Posterior cingulate gyrus (tissue), 11 donors: Measurements from ENCODE around the gene UBXN6.

Experiments used
- DNase-seq, 10 donors: peaks; one replicate each; pipeline versions ENCODE4 v3.0.0 to v3.0.0-alpha.2; 2020 to 2021; ENCODE audit warnings: mixed read lengths in 3 of 10
- intact Hi-C: fragments of 100-400 bp; cut with DNase I; formaldehyde crosslinking; loops from one replicate; pipeline ENCODE4 v1.15.1; 2023

Gene UBXN6

GRCh38 chr19:4493929-4494690 lies 36.5 kb upstream of the UBXN6 start:
- intact Hi-C loops, result no loop called here
- peak in 2 of 10 donors; percentile 83 to 93 for DNase-seq

GRCh38 chr19:4493104-4493928 lies 35.7 kb upstream of the UBXN6 start:
- DNase-seq, result peak in 2 of 10 donors; percentile 43 to 87
- intact Hi-C loops, result no loop called here

DNA sequence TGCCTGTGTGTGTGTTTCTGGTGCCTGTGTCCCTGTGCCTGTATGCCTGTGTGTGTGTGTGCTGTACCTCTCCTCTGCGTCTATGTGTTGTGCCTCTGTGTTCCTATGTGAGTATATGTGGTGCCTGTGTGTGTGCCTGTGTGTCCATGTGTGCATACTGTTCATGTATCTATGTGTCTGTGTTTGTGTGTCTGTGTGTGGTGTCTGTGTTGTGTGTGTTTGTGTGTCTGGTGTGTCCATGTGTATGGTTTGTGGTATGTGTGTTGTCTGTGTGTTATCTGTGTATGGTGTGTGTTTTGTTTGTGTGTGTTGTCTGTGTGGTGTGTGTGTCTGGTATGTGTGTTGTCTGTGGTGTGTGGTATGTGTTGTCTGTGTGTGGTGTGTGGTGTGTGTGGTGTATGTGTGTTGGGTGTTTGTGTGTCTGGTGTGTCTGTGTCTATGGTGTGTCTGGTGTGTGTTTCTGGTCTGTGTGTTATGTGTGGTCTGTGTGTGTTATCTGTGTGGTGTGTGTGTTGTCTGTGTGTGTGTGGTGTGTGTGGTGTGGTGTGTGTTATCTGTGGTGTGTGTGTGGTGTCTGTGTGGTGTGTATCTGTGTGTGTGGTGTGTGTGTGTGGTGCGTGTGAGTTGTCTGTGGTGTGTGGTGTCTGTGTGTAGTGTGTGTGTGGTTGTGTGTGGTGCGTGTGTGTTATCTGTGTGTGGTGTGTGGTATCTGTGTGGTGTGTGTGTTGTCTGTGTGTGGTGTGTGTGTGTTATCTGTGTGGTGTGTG lies 34.9 kb upstream of the UBXN6 start:
- DNase-seq, result no peak
- intact Hi-C loops, result no loop called here

- intact Hi-C loops, result no loop called here
- DNase-seq, result no peak
Measured at GRCh38 chr19:4491446-4491845, 33.9 kb upstream of the UBXN6 start.

GRCh38 chr19:4488496-4488895 lies 30.9 kb upstream of the UBXN6 start:
- DNase-seq, result no peak

GRCh38 chr19:4487572-4487971 lies 30.0 kb upstream of the UBXN6 start:
- intact Hi-C loops, result no loop called here
- no peak for DNase-seq

More at GRCh38 chr19:4488496-4488895, 30.9 kb upstream of the UBXN6 start:
- intact Hi-C loops, result no loop called here

GRCh38 chr19:4483385-4483784 lies 25.8 kb upstream of the UBXN6 start:
- intact Hi-C loops, result no loop called here
- DNase-seq, result no peak

DNA sequence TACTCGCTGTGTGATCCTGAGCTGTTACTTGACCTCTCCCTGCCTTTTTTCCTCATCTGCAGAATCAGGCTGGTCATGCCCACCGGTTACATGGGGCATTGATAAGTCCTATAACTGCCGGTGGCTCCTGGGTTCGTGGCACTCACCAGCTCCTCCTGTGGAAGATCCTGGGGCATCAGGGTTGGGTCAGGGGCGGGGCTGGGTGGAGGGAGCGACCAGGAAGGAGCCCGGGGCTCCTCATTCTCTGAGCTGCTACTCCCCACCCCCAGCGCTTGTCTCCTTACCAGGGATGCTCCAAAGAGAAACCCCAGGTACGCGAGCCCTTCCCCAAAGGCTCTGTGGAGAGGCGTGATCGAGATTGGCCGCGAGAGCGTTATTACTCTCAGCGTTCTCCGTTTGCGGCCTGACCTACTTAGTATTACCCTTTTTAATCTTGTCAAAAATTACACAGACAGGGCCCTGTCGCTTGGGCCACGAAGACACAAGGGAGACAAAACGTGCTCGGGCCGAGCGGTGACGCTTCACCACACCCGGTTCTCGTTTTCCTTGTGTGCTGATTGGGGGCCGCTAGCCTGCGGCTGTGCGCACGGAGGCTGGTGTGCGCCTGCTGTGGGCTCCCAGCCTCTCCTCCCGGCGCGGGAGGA lies 25.2 kb upstream of the UBXN6 start:
- DNase-seq, result no peak
- intact Hi-C loops, result no loop called here

GRCh38 chr19:4477034-4477801 lies 19.6 kb upstream of the UBXN6 start:
- intact Hi-C loops, result no loop called here
- DNase-seq, result peak in 1 of 10 donors; percentile 64

GRCh38 chr19:4474514-4475022 lies 17.0 kb upstream of the UBXN6 start:
- intact Hi-C loops, result loop anchor here (5.0 kb wide), 1 partner anchor 227 kb away; the partner anchor contains the start of gene YJU2
- DNase-seq, result peak; percentile 36 to 97 (median 78)

DNA sequence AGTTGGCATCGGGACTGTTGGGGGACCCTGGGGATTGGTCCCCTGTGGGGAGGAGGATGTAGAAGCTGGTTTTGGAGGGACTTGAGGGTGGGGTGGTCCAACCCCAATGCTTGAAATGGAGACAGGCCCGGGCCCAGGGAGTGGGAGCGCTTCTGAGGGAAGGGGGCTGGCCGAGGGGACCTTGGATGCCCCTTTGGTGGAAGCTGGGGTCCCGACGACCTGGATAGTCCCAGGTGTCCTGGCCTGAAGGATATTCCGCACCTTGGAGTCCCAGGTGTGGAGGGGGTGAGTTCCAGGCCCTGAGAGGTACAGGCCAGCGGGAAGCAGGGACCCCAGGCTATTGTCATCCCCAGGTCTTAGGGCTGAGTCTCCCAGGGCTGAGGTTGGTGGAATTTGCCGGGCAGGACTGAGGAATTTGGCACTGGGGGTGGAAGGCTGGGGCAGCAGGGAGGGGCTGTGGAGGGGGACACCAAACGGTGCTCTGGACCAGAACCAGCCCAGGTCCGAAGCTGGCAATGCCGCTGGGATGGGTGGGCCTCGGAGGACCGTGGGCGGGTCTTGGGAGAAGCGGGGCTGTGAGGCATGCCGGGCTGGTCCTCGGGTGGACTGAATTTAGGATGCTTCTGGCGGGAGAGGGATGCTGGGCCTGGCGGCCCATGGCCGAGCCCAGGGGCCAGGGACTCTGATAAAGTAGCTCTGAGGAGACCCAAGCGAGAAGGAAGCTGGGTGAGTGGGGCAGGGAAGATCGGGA lies 16.3 kb upstream of the UBXN6 start:
- DNase-seq, result no peak
- intact Hi-C loops, result loop anchor here (5.0 kb wide), 1 partner anchor 227 kb away; the partner anchor contains the start of gene YJU2

DNA sequence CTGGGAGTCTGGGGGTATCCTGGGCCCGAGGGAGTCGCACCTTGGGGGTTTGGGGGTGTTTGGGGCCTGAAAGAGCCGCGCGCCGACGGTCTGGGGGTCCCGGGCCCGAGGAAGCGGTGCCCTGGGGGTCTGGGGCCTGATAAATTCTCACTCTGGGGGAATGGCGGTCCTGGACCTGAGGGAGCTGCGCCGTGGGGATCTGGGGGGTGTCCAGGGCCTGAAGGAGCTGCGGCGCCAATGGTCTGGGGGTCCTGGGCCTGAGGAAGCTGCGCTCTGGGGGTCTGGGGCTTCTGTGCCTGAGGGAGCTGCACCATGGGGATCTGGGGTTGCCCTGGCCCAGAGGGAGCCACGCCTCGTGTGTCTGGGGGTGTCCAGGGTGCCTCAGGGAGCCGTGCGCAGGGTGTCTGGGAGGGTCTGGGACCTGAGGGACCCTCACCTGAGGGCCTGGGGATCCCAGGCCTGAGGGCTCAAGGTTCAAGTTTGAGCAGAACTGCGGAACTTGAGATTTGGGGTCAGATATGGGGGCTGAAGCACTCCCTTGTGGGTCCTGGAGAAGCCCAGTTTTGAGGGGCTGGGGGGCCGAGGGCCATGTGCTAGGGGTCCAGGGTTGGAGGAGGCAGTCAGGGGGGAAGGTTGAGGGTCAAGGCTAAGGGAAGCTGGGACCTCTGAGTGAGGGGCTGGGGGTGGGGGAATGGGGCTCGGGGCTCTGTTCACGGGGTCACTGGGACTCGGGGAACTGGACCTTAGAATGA lies 15.6 kb upstream of the UBXN6 start:
- intact Hi-C loops, result loop anchor here (5.0 kb wide), 1 partner anchor 226 kb away; the partner anchor contains the start of gene YJU2
- no peak for DNase-seq

- intact Hi-C loops, result loop anchor here (5.0 kb wide), 1 partner anchor 225 kb away; the partner anchor contains the start of gene YJU2
- DNase-seq, result no peak
Measured at GRCh38 chr19:4472174-4472974, 14.8 kb upstream of the UBXN6 start, which contains the start of gene HDGFL2. TSS of gene HDGFL2 (plus strand) at chr19:4472297. CDS start at chr19:4472351, 54 bp downstream.

DNA sequence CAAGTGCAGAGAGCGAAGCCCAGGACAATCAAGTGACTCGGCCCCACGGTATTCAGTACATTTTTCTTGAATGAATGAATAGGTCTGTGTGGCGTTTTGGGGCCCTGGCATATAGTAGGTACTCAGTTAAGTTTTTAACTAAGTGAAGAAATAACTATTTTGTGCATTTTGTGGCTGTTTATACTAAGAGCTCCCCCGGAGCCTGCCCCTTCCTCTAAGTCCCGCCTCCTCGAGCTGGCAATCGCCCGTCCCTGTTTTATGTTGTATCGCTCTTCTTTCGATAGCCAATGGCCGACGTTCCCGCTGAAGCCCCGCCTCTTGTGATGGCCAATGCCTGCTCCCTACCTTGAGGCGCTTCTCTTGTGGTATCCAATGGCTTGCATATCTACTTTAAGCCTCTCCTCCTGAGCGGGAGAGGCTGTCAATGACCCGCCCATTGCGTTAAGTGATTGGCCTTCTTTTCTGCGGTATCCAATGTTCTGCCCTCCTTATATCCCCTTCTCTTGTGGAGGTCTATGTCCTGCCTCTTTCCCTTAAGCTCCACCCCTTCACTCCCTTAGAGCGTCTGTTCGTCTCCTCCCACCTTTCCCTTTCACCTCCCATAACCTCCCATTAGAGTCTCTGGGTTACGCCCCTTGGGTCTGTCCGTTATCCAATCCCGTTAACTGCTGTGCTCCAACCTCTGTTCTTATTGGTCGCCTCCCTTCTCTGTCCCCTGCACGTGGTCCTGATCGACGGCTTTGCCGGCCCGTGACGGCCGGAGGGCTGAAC lies 14.0 kb upstream of the UBXN6 start:
- peak; percentile 96 to 100 (median 98) for DNase-seq
- intact Hi-C loops, result loop anchor here (2.0 to 5.0 kb wide), 2 partner anchors 15 to 224 kb away; partner anchors contain the start of genes UBXN6 and YJU2

DNA sequence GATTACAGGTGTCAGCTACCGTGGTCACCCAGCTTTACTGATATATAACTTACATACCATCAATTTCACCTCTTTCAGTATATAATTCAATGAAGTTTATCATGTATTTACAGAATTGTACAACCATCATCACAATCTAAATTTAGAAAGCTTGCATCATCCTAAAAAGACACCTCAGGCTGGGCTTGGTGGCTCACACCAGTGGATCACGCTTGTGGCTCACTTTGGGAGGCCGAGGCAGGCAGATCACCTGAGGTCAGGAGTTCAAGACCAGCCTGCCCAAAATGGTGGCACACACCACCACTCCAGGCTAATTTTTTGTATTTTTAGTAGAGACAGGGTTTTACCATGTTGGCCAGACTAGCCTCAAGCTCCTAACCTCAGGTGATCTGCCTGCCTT lies 10.2 kb upstream of the UBXN6 start:
- no peak for DNase-seq
- intact Hi-C loops, result no loop called here
